GM18499 (cell line): Measurements from ENCODE around the gene ATP12A.
"Not testable (repeated sequence)": the region's sequence is repeated elsewhere in the genome, so short reads cannot be mapped to it uniquely, and the experiment has no call there.

Experiments
- ATAC-seq: cut with Tn5 transposase; IDR thresholded peaks from one replicate; pipeline ENCODE4 v1.9.1; 2021; ENCODE audit warnings: moderate number of reproducible peaks; ENCODE audit not compliant: insufficient read depth, unreplicated experiment

Gene ATP12A

GRCh38 chr13:24724714-24725113, 44.5 kb downstream of the ATP12A start:
- ATAC-seq: no peak

- ATAC-seq: no peak
These were observed 45.2 kb downstream of the ATP12A start for GRCh38 chr13:24725379-24725778.

GRCh38 chr13:24727731-24728601, 47.8 kb downstream of the ATP12A start:
- peak; percentile 58 for ATAC-seq

GRCh38 chr13:24730873-24731567, 50.8 kb downstream of the ATP12A start:
- ATAC-seq: not testable (repeated sequence)

GRCh38 chr13:24734950-24735349, 54.7 kb downstream of the ATP12A start:
- no peak for ATAC-seq

- no peak for ATAC-seq
These were observed 56.8 kb downstream of the ATP12A start for GRCh38 chr13:24737042-24737441.

- ATAC-seq: no peak
These were observed 58.2 kb downstream of the ATP12A start for GRCh38 chr13:24738366-24738847.

- ATAC-seq: no peak
These were observed 60.0 kb downstream of the ATP12A start for GRCh38 chr13:24740014-24740890.

GRCh38 chr13:24741016-24741662, 60.9 kb downstream of the ATP12A start:
- no peak for ATAC-seq

GRCh38 chr13:24741791-24742190, 61.6 kb downstream of the ATP12A start:
- no peak for ATAC-seq

GRCh38 chr13:24742294-24742693, 62.1 kb downstream of the ATP12A start:
- no peak for ATAC-seq

- ATAC-seq: no peak
These were observed 62.8 kb downstream of the ATP12A start for GRCh38 chr13:24742977-24743376.

GRCh38 chr13:24744247-24744646, 64.0 kb downstream of the ATP12A start:
- ATAC-seq: no peak

- no peak for ATAC-seq
These were observed 65.3 kb downstream of the ATP12A start for GRCh38 chr13:24745516-24745860.

GRCh38 chr13:24745861-24746617, 65.8 kb downstream of the ATP12A start:
- no peak for ATAC-seq

GRCh38 chr13:24746618-24747247, 66.5 kb downstream of the ATP12A start:
- no peak for ATAC-seq

GRCh38 chr13:24747248-24748060, 67.2 kb downstream of the ATP12A start:
- ATAC-seq: no peak

GRCh38 chr13:24748061-24748400, 67.8 kb downstream of the ATP12A start:
- ATAC-seq: no peak
